ENCODE data around the gene PSME1.

Gene PSME1

DNA sequence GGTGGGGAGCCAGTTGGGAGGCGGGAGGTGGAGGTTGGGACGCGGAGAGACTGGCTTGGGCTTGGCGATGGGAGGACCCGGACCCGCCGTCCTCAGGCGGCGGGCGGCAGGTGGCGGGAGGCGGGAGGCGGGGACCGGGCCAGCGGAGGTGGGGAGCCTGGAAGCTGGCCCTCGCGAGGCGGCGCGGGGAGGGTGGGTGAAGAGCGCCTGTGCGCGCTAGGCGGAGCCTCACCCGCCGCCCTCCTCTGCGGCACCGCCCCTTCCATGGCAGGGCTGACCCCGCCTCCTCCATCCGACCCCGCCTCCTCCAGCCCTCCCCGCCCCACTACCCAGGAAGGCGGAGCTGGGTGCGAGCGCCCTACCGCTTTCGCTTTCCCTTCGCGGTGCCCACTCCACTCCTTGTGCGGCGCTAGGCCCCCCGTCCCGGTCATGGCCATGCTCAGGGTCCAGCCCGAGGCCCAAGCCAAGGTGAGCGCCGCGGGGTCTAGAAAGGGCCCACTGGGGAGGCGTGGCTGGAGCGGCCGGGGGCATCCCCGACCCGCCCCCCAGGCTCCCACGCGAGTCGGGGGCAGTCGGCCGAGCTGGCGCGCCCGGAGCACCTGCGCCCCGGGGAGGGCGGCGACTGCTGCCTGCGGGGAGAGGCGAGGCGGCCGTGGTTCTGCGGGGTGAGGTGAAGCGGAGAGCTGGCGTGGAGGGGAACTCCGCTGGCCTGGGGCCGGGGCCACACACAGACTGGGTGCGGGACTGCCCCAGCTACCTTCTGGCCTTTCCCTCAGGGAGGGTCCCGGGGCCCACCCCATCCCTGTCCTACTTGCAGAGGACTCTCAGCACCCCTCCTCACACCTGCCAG, at the start of gene PSME1:
Gene PSME1, plus strand, starts transcription at position 361 of the 850 bp plus-strand sequence. Its CDS starts 69 bp downstream, at position 430.
- peak; percentile 98 for DNase-seq (ENCODE audit: low spot score)
- TF ChIP-seq, protein P1, sequence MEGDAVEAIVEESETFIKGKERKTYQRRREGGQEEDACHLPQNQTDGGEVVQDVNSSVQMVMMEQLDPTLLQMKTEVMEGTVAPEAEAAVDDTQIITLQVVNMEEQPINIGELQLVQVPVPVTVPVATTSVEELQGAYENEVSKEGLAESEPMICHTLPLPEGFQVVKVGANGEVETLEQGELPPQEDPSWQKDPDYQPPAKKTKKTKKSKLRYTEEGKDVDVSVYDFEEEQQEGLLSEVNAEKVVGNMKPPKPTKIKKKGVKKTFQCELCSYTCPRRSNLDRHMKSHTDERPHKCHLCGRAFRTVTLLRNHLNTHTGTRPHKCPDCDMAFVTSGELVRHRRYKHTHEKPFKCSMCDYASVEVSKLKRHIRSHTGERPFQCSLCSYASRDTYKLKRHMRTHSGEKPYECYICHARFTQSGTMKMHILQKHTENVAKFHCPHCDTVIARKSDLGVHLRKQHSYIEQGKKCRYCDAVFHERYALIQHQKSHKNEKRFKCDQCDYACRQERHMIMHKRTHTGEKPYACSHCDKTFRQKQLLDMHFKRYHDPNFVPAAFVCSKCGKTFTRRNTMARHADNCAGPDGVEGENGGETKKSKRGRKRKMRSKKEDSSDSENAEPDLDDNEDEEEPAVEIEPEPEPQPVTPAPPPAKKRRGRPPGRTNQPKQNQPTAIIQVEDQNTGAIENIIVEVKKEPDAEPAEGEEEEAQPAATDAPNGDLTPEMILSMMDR (IDR thresholded peaks at IDR 0.05; ENCODE audit: extremely low read depth, missing control alignments): no peak

DNA sequence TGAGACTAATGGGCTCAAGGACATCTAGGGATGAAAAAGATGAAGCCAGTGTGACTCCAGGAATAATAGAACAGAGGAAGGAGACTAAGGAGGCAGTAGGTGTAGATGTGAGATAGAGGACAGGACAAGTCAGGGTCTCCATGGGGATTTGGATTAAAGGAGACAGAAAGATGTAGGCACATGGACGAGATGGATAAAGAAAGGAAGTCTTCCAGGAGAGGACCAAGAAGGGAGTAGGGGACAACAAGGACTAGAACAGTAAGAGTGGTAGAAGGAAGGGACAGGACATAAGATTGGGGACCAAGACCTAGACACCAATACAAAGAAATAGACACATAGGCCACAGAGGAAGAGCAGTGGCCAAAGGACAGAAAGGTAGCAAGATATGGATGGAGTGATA, 49.0 kb upstream of the PSME1 start:
- TF ChIP-seq, protein P1 (IDR thresholded peaks at IDR 0.05; ENCODE audit: extremely low read depth, missing control alignments): no peak
- no peak for DNase-seq (ENCODE audit: low spot score)

DNA sequence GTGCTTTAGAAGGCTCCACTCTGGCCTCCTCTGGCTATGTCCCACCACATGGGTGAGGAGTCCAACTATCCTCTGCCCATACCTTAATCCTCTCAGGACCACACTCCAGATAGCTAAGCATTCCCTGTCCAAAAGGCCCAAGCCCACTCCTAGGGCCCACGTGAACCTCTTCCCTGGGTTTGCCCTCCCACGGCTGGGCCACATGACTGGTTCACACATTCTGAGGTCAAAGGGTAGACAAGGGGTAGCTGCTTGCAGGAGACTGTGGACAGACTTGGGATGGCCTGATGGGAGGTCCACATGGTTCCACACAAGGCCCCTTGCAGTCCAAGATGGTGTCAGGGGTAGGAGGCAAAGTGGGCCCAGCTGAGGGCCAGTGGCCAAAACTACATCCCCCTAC, 47.9 kb upstream of the PSME1 start:
- no peak for DNase-seq (ENCODE audit: low spot score)
- TF ChIP-seq, protein P1 (IDR thresholded peaks at IDR 0.05; ENCODE audit: extremely low read depth, missing control alignments): no peak

DNA sequence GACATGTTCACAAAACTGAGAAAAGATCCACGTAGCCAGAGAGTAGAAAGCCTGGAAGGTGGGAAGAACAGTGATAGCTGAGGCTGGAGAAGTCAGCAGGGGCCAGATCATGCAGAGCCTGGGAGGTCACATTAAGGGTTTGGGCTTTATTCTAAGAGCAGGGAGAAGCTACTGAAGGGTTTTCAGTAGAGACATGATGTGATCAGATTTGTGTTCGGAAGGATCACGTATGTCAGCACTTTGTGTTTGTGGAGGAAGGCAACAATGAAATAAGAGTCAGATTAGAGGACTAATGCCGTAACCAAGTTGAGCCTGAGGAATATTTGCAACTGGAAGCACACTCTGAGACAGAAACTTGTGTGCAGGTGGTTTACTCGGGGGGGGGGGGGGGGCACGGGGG, 46.1 kb upstream of the PSME1 start:
- DNase-seq (ENCODE audit: low spot score): no peak

DNA sequence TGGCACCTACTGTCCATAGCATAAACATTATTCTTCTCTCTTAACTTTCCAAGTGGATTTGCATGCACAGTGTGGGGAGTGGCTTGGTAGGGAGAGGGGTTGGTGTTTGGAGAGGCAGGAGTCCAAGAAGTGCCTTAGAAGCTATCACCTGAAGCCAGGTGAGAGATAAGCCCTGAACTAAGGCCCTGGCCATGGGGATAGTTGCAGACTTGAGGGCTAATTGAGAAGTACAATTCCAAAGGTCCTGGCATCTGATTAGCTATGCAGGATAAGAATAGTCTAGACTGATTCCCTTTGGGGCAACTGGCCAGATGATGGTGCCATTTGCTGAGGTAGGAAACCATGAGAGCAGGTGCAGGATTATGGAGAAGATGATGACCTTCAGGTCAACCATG, 43.9 kb upstream of the PSME1 start:
- DNase-seq (ENCODE audit: low spot score): no peak
- TF ChIP-seq, protein P1 (IDR thresholded peaks at IDR 0.05; ENCODE audit: extremely low read depth, missing control alignments): no peak

More for the DNA sequence above, 46.1 kb upstream of the PSME1 start:
- TF ChIP-seq, protein P1 (IDR thresholded peaks at IDR 0.05; ENCODE audit: extremely low read depth, missing control alignments): no peak

DNA sequence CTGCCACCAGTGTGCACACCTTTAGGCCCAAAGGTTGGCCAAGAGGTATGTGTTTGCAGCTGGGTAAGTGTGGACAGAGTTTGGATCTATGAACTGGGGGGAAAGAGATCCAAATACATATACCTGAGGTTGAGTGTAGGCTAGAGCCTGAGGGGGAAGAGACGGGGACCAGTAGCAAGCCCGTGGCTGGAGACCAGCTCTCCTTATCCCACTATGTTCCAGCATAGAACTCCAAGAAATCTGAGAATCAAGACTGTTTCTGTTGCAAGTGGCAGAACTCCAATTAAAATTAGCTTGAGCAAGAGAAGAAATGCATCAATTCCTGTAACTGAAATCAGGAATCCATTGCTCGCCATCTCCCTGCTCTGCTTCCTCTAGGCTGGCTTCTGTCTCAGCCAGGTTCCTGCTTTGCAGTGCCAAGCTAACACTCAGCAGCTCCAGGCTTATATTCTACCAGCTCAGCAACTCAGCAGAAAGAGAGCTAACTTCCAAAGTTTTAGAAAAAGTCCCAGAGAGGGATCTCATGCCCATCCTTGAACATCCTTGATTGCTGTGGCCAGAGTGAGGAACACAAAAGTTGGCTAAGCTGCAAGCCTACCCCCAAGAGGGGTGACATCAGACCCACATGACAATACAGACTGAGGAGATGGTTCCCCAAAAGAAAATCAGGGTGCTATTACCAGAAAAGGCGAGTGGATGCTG, 43.3 kb upstream of the PSME1 start:
- no peak for DNase-seq (ENCODE audit: low spot score)
- TF ChIP-seq, protein P1 (IDR thresholded peaks at IDR 0.05; ENCODE audit: extremely low read depth, missing control alignments): no peak

Measured in GM20000 (cell line).